ENCODE results near the gene TBL1XR1.

GRCh38 chr3:177154733-177155132 is 42.5 kb downstream of the TBL1XR1 start:
- no peak for TF ChIP-seq CTCF (IDR thresholded peaks at IDR 0.05 in 2 of 3, conservative IDR thresholded peaks at IDR 0.05 in 1 of 3; ENCODE audit: borderline replicate concordance in 1 of 3, insufficient read depth in 1 of 3, low read depth in 2 of 3, low read length in 2 of 3)
- TF ChIP-seq MAX (IDR thresholded peaks at IDR 0.05): no peak
- TF ChIP-seq POLR2A (IDR thresholded peaks at IDR 0.05; ENCODE audit: borderline replicate concordance, extremely low read depth, insufficient read depth, insufficient read length): no peak
- TF ChIP-seq POLR2AphosphoS5 (IDR thresholded peaks at IDR 0.05; ENCODE audit: low read depth, low read length): no peak

Data from HCT116 (cell line).